ENCODE results near the gene CDC7. TPM values are rescaled to one million over a fixed set of nuclear protein-coding genes. Genes with fewer than 3 reads are reported as not detected.

The CDC7 gene
- total and polyA plus RNA-seq, 2 donors (not counting 1 experiment from before 2014, with no cell fraction given) = 3.9 to 7.4 TPM

DNA sequence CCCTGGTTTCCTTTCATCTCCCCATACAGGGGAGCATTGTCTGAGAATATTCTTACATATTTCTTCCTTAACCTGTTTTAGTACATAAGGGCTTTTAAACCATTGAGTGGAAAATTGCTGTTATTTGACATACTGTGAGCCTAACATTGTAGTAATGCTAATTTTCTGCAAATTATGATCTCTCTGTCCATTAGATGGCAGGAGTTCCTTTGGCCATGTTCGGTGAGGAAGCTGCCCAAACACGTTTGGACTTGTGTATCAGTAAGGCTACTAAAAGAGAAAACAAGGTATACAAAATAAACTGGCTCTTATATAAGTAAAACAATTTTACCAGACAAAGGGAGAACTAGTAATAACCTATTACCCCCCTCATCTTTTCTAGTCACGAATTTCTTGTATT, 29.2 kb downstream of the CDC7 start:
- no peaks in the 10 kb centered on the region for H3K27me3 Mint-ChIP-seq
- intact Hi-C loops (cut with micrococcal nuclease) = no loop called here
- Histone ChIP-seq H3K79me2 (ENCODE audit: control insufficient read depth, insufficient read depth, low read length) (no peaks in the 10 kb centered on the region), H3K4me2 (replicated peaks; ENCODE audit: low read depth, low read length, poor library complexity, severe bottlenecking) (no peak overlapping the region), H3K4me1 (ENCODE audit: control insufficient read depth in 2 of 2, insufficient read depth in 2 of 2, low read length in 2 of 2) (no peaks in the 10 kb centered on the region), H3K9me3 (ENCODE audit: control extremely low read depth in 1 of 3, control insufficient read depth in 2 of 3, insufficient read depth in 1 of 3, low read length in 2 of 3) (no peaks in the 10 kb centered on the region), H3K9ac (ENCODE audit: low read length) (no peak overlapping the region), H3K27me3 (replicated peaks in 1 of 4; ENCODE audit: control extremely low read depth in 1 of 4, control insufficient read depth in 3 of 4, insufficient read depth in 4 of 4, low read length in 3 of 4) (no peaks in the 10 kb centered on the region), H3K36me3 (replicated peaks in 1 of 2; ENCODE audit: control extremely low read depth in 1 of 2, control insufficient read depth in 1 of 2, extremely low read depth in 1 of 2, insufficient read depth in 2 of 2, low read length in 1 of 2) (no peaks in the 10 kb centered on the region), H3K4me3 (ENCODE audit: control extremely low read depth in 1 of 5, extremely low read depth in 1 of 5, insufficient read depth in 1 of 5, low read depth in 2 of 5, low read length in 4 of 5) (no peak overlapping the region), H2AFZ (ENCODE audit: insufficient read depth, low read depth, low read length, poor library complexity, severe bottlenecking) (no peak overlapping the region), H3K27ac (ENCODE audit: low read length in 2 of 2) (no peak overlapping the region), H4K20me1 (ENCODE audit: control insufficient read depth, insufficient read depth, low read length, poor library complexity, severe bottlenecking) (no peaks in the 10 kb centered on the region)
- H3K27ac Mint-ChIP-seq = no peak overlapping the region
- H3K4me1 Mint-ChIP-seq = peaks cover 2% of the 10 kb centered on the region
- ChIA-PET POLR2A (no interaction called here), CTCF (interaction anchor here (1.0 to 1.2 kb wide), 2 partner anchors 12 to 17 kb away, joined by 3 read pairs; no protein-coding TSS in a partner anchor)
- ATAC-seq (ENCODE audit: low read depth) = no peak
- no peaks in the 10 kb centered on the region for H3K9me3 Mint-ChIP-seq (ENCODE audit: insufficient read depth)
- TF ChIP-seq CTCF (IDR thresholded peaks at IDR 0.05) (no peak), EZH2 (IDR thresholded peaks at IDR 0.05; ENCODE audit: borderline replicate concordance, insufficient read depth, low read depth, low read length, poor library complexity, severe bottlenecking) (no peak)
- WGBS (ENCODE audit: insufficient coverage) = 89% methylated on average over 1 of the region's 3 CpGs
- no peak overlapping the region for H3K4me3 Mint-ChIP-seq
- no peak for DNase-seq

GRCh38 chr1:91533361-91534024, 32.8 kb downstream of the CDC7 start:
- CTCF ChIA-PET = no interaction called here
- H3K4me2 ChIP-seq (replicated peaks; ENCODE audit: low read depth, low read length, poor library complexity, severe bottlenecking) = no peak overlapping the region
- H3K9me3 ChIP-seq (ENCODE audit: control extremely low read depth in 1 of 3, control insufficient read depth in 2 of 3, insufficient read depth in 1 of 3, low read length in 2 of 3) = no peaks in the 10 kb centered on the region
- H3K4me1 ChIP-seq (ENCODE audit: control insufficient read depth in 2 of 2, insufficient read depth in 2 of 2, low read length in 2 of 2) = no peaks in the 10 kb centered on the region
- H3K36me3 ChIP-seq (replicated peaks in 1 of 2; ENCODE audit: control extremely low read depth in 1 of 2, control insufficient read depth in 1 of 2, extremely low read depth in 1 of 2, insufficient read depth in 2 of 2, low read length in 1 of 2) = no peaks in the 10 kb centered on the region
- DNase-seq = no peak
- no peak overlapping the region for H3K27ac Mint-ChIP-seq
- no peaks in the 10 kb centered on the region for H3K27me3 Mint-ChIP-seq
- WGBS (ENCODE audit: insufficient coverage) = 100% methylated on average over 3 of the region's 4 CpGs
- H3K4me1 Mint-ChIP-seq = peaks cover 2% of the 10 kb centered on the region
- POLR2A ChIA-PET = no interaction called here
- H3K4me3 ChIP-seq (ENCODE audit: control extremely low read depth in 1 of 5, extremely low read depth in 1 of 5, insufficient read depth in 1 of 5, low read depth in 2 of 5, low read length in 4 of 5) = no peak overlapping the region
- no peaks in the 10 kb centered on the region for H3K27me3 ChIP-seq (replicated peaks in 1 of 4; ENCODE audit: control extremely low read depth in 1 of 4, control insufficient read depth in 3 of 4, insufficient read depth in 4 of 4, low read length in 3 of 4)
- ATAC-seq (ENCODE audit: low read depth) = no peak
- no peaks in the 10 kb centered on the region for H3K79me2 ChIP-seq (ENCODE audit: control insufficient read depth, insufficient read depth, low read length)
- intact Hi-C loops (cut with micrococcal nuclease) = no loop called here
- H4K20me1 ChIP-seq (ENCODE audit: control insufficient read depth, insufficient read depth, low read length, poor library complexity, severe bottlenecking) = no peaks in the 10 kb centered on the region
- TF ChIP-seq CTCF (IDR thresholded peaks at IDR 0.05) (no peak), EZH2 (IDR thresholded peaks at IDR 0.05; ENCODE audit: borderline replicate concordance, insufficient read depth, low read depth, low read length, poor library complexity, severe bottlenecking) (no peak)
- no peak overlapping the region for H2AFZ ChIP-seq (ENCODE audit: insufficient read depth, low read depth, low read length, poor library complexity, severe bottlenecking)
- no peak overlapping the region for H3K27ac ChIP-seq (ENCODE audit: low read length in 2 of 2)
- no peaks in the 10 kb centered on the region for H3K9me3 Mint-ChIP-seq (ENCODE audit: insufficient read depth)
- no peak overlapping the region for H3K4me3 Mint-ChIP-seq
- H3K9ac ChIP-seq (ENCODE audit: low read length) = no peak overlapping the region

All from B cell (primary cell).